NCI-H526 treated with DMSO at 0.1 percent for 48 hours (cell line): ENCODE results near the gene KRT71.

Experiments
- DNase-seq: peaks from one replicate; lab custom pipeline; 2025; lab: John Stamatoyannopoulos, UW

KRT71 gene

GRCh38 chr12:52575256-52575655, 22.3 kb upstream of the KRT71 start:
- no peak for DNase-seq

GRCh38 chr12:52573743-52574142, 20.8 kb upstream of the KRT71 start, which contains the start of gene KRT74:
TSS of gene KRT74 (minus strand) at chr12:52573843. CDS start at chr12:52573777, 66 bp downstream.
- no peak for DNase-seq

GRCh38 chr12:52573306-52573705, 20.4 kb upstream of the KRT71 start:
- DNase-seq, result no peak

- no peak for DNase-seq
Observed at GRCh38 chr12:52570511-52570910, 17.6 kb upstream of the KRT71 start.

GRCh38 chr12:52568111-52568510, 15.2 kb upstream of the KRT71 start:
- no peak for DNase-seq

GRCh38 chr12:52566847-52567291, 13.9 kb upstream of the KRT71 start:
- DNase-seq, result no peak

GRCh38 chr12:52564582-52564981, 11.6 kb upstream of the KRT71 start:
- DNase-seq, result no peak

- no peak for DNase-seq
Observed at GRCh38 chr12:52561880-52562449, 9.0 kb upstream of the KRT71 start.

GRCh38 chr12:52559979-52560378, 7.0 kb upstream of the KRT71 start:
- no peak for DNase-seq

- no peak for DNase-seq
Observed at GRCh38 chr12:52558781-52559445, 6.0 kb upstream of the KRT71 start.

GRCh38 chr12:52557476-52557875, 4.5 kb upstream of the KRT71 start:
- no peak for DNase-seq

- no peak for DNase-seq
Observed at GRCh38 chr12:52555577-52555976, 2.6 kb upstream of the KRT71 start.

GRCh38 chr12:52552055-52552454, 890 bp downstream of the KRT71 start:
- DNase-seq, result no peak

GRCh38 chr12:52551216-52551865, 1.6 kb downstream of the KRT71 start:
- no peak for DNase-seq

GRCh38 chr12:52546126-52546525, 6.8 kb downstream of the KRT71 start:
- DNase-seq, result no peak

- no peak for DNase-seq
Observed at GRCh38 chr12:52543985-52544883, 8.7 kb downstream of the KRT71 start.

GRCh38 chr12:52542785-52543318, 10.1 kb downstream of the KRT71 start:
- no peak for DNase-seq

GRCh38 chr12:52542157-52542556, 10.8 kb downstream of the KRT71 start:
- DNase-seq, result no peak

- no peak for DNase-seq
Observed at GRCh38 chr12:52541709-52542108, 11.2 kb downstream of the KRT71 start.

GRCh38 chr12:52540531-52540930, 12.4 kb downstream of the KRT71 start:
- no peak for DNase-seq

GRCh38 chr12:52539821-52540173, 13.1 kb downstream of the KRT71 start:
- no peak for DNase-seq
